CD14-positive monocyte (primary cell): ENCODE measurements around the gene GJA4. TPM values are rescaled to one million over a fixed set of nuclear protein-coding genes. Genes with fewer than 3 reads are reported as not detected.

Source experiments
- DNase-seq, 3 donors: peaks; one replicate each; pipeline ENCODE4 v3.0.0-alpha.2; 2011 to 2022
- H2AFZ ChIP-seq: 2 replicates; pipeline ENCODE4 v1.6.0; 2012; ENCODE audit warnings: mild to moderate bottlenecking, low read depth, low read length, inconsistent platforms; ENCODE audit not compliant: insufficient read depth, poor library complexity, severe bottlenecking
- H3K27ac ChIP-seq, 2 donors: 1 replicate in 1 of 2; 2 replicates in 1 of 2; pipeline ENCODE4 v1.5.1; 2012 to 2013; ENCODE audit warnings: low read length in 2 of 2, control low read depth in 1 of 2, inconsistent platforms in 1 of 2, low read depth in 1 of 2, mild to moderate bottlenecking in 1 of 2
- H3K27me3 ChIP-seq, 2 donors: one replicate each; pipeline versions ENCODE4 v1.6.0 to v1.6.1; 2011 to 2013; ENCODE audit warnings: low read length in 2 of 2; ENCODE audit not compliant: control insufficient read depth in 2 of 2, insufficient read depth in 2 of 2
- H3K36me3 ChIP-seq, 2 donors: replicated peaks in 1 of 2; 1 replicate in 1 of 2; 2 replicates in 1 of 2; pipeline versions ENCODE4 v1.5.1 to v1.6.1; 2012 to 2013; ENCODE audit warnings: low read length in 2 of 2, control low read depth in 1 of 2, inconsistent platforms in 1 of 2, mild to moderate bottlenecking in 1 of 2; ENCODE audit not compliant: insufficient read depth in 2 of 2, control insufficient read depth in 1 of 2
- H3K4me1 ChIP-seq, 2 donors: 1 replicate in 1 of 2; 2 replicates in 1 of 2; pipeline versions ENCODE4 v1.5.1 to v1.6.1; 2012 to 2013; ENCODE audit warnings: low read length in 2 of 2, control low read depth in 1 of 2, inconsistent platforms in 1 of 2, mild to moderate bottlenecking in 1 of 2, moderate library complexity in 1 of 2; ENCODE audit not compliant: insufficient read depth in 2 of 2, control insufficient read depth in 1 of 2
- H3K4me2 ChIP-seq: replicated peaks from 2 replicates; pipeline ENCODE3; 2012; ENCODE audit warnings: low read length, moderate library complexity, mild to moderate bottlenecking; ENCODE audit not compliant: poor library complexity, severe bottlenecking; ENCODE audit errors: extremely low read depth
- H3K4me3 ChIP-seq, 3 experiments: fragments of 200-600 bp in 1 of 3; sonication (generic) in 1 of 3; replicated peaks in 1 of 3; 1 replicate in 2 of 3; 2 replicates in 1 of 3; pipeline ENCODE4 v1.5.1; 2011 to 2013; ENCODE audit warnings: low read length in 3 of 3, mild to moderate bottlenecking in 3 of 3, control low read depth in 2 of 3, low read depth in 2 of 3, inconsistent platforms in 1 of 3, moderate library complexity in 1 of 3
- H3K79me2 ChIP-seq: 2 replicates; pipeline ENCODE4 v1.6.0; 2012; ENCODE audit warnings: mild to moderate bottlenecking, control low read depth, inconsistent platforms, low read length, moderate library complexity; ENCODE audit not compliant: insufficient read depth
- H3K9ac ChIP-seq: 2 replicates; pipeline ENCODE4 v1.6.0; 2017; ENCODE audit warnings: low read length, mild to moderate bottlenecking; ENCODE audit not compliant: insufficient read depth, poor library complexity, severe bottlenecking
- H3K9me3 ChIP-seq, 2 donors: replicated peaks in 1 of 2; 1 replicate in 1 of 2; 2 replicates in 1 of 2; pipeline versions ENCODE4 v1.5.1 to v1.6.1; 2012 to 2013; ENCODE audit warnings: low read length in 2 of 2, control low read depth in 1 of 2; ENCODE audit not compliant: control insufficient read depth in 1 of 2, insufficient read depth in 1 of 2
- H4K20me1 ChIP-seq: 2 replicates; pipeline ENCODE4 v1.6.0; 2012; ENCODE audit warnings: mild to moderate bottlenecking, low read length, control low read depth, moderate library complexity; ENCODE audit not compliant: insufficient read depth
- H3K27ac Mint-ChIP-seq, 7 donors: one replicate each; pipeline ENCODE4 v1.8.0; 2020; ENCODE audit warnings: mild to moderate bottlenecking in 7 of 7, mixed read lengths in 7 of 7, moderate library complexity in 6 of 7, inconsistent platforms in 2 of 7
- H3K27me3 Mint-ChIP-seq, 3 donors: one replicate each; pipeline ENCODE4 v1.8.0; 2021 to 2022; ENCODE audit warnings: low read depth in 3 of 3, mild to moderate bottlenecking in 3 of 3, mixed read lengths in 3 of 3, moderate library complexity in 3 of 3, inconsistent platforms in 1 of 3
- H3K36me3 Mint-ChIP-seq, 2 donors: one replicate each; pipeline ENCODE4 v1.8.0; 2020; ENCODE audit warnings: mixed read lengths in 2 of 2, inconsistent platforms in 1 of 2, mild to moderate bottlenecking in 1 of 2
- H3K4me1 Mint-ChIP-seq: one replicate; pipeline ENCODE4 v1.8.0; 2020; ENCODE audit warnings: mild to moderate bottlenecking, mixed read lengths
- H3K4me3 Mint-ChIP-seq, 2 donors: one replicate each; pipeline ENCODE4 v1.8.0; 2020; ENCODE audit warnings: mild to moderate bottlenecking in 2 of 2, mixed read lengths in 2 of 2, moderate library complexity in 1 of 2
- H3K9me3 Mint-ChIP-seq, 7 donors: one replicate each; pipeline ENCODE4 v1.8.0; 2020 to 2022; ENCODE audit warnings: mixed read lengths in 7 of 7, mild to moderate bottlenecking in 6 of 7, moderate library complexity in 6 of 7, inconsistent platforms in 2 of 7
- CTCF ChIP-seq: fragments of 200-600 bp; IDR thresholded peaks from one replicate; pipeline ENCODE4 v1.8.0; 2022; ENCODE audit warnings: antibody characterized with exemption, mild to moderate bottlenecking
- WGBS: methylation state at CpG from one replicate; pipeline ENCODE4 v1.1.5; 2013; ENCODE audit warnings: missing lambda C conversion rate; ENCODE audit not compliant: insufficient coverage; 5-methylcytosine and 5-hydroxymethylcytosine counted together
- intact Hi-C, 2 donors: fragments of 100-400 bp; cut with micrococcal nuclease; formaldehyde crosslinking; loops; one replicate each; pipeline versions ENCODE4 v1.15.0 to v1.15.1; 2023
- polyA plus RNA-seq, 3 donors: library from polyadenylated mRNA; depleted of rRNA in 1 of 3; unstranded in 2 of 3; stranded (reverse) in 1 of 3; fragments of 300-500 nt in 2 of 3; fragments of >200 nt in 1 of 3; fragmentation: Illumina TruSeq in 2 of 3; gene quantifications; 1 replicate in 2 of 3; 2 replicates in 1 of 3; pipeline ENCODE4 v1.2.3, GENCODE V29; 2012 to 2021

The GJA4 gene
- polyA plus RNA-seq, 3 donors: not detected

DNA sequence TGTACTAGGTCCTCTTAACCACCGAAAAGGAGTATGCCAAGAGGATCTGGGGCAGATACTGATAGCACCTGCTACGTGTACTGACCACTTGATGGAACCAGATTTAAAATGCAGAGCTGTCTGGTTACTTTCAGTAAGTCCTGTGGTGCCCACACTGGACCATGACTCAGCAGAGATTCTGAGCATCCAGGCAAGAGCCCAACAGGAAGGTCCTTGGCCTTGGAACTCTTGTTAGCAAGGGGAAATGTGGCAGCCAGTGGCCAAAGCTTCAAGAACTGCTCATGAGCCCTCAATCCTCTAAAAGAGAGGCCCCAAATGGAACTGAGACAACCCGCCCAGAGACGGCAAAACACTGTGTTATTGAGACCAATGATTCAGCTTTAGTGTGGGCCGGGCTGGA lies 42.2 kb upstream of the GJA4 start:
- 94% methylated on average over 5 of the region's 5 CpGs for WGBS
- H3K79me2 ChIP-seq: no peaks in the 10 kb centered on the region
- H4K20me1 ChIP-seq: no peaks in the 10 kb centered on the region
- Mint-ChIP-seq H3K27me3 (peaks cover 2 to 10% (median 6%) of the 10 kb centered on the region in 3 donors), H3K27ac (no peak overlapping the region), H3K9me3 (no peaks in the 10 kb centered on the region), H3K4me1 (no peaks in the 10 kb centered on the region), H3K4me3 (no peak overlapping the region), H3K36me3 (no peaks in the 10 kb centered on the region)
- no peaks in the 10 kb centered on the region for H3K36me3 ChIP-seq
- DNase-seq: no peak
- H2AFZ ChIP-seq: no peak overlapping the region
- H3K4me2 ChIP-seq: no peak overlapping the region
- H3K27me3 ChIP-seq: no peaks in the 10 kb centered on the region
- no peak overlapping the region for H3K27ac ChIP-seq
- intact Hi-C loops: no loop called here
- no peak overlapping the region for H3K9ac ChIP-seq
- no peak for TF ChIP-seq CTCF
- no peaks in the 10 kb centered on the region for H3K9me3 ChIP-seq
- no peaks in the 10 kb centered on the region for H3K4me1 ChIP-seq
- no peak overlapping the region for H3K4me3 ChIP-seq

GRCh38 chr1:34753163-34753562 lies 39.6 kb upstream of the GJA4 start:
- no peaks in the 10 kb centered on the region for H3K4me1 ChIP-seq
- H3K4me3 Mint-ChIP-seq: no peak overlapping the region
- TF ChIP-seq CTCF: no peak
- H2AFZ ChIP-seq: no peak overlapping the region
- peaks cover 2 to 9% (median 5%) of the 10 kb centered on the region in 3 donors for H3K27me3 Mint-ChIP-seq
- WGBS: no CpG with 5 or more reads among the region's 3 CpGs
- H3K9me3 Mint-ChIP-seq: no peaks in the 10 kb centered on the region
- H3K27me3 ChIP-seq: no peaks in the 10 kb centered on the region
- H3K27ac ChIP-seq: no peak overlapping the region
- H3K36me3 ChIP-seq: no peaks in the 10 kb centered on the region
- no peak overlapping the region for H3K27ac Mint-ChIP-seq
- no peaks in the 10 kb centered on the region for H4K20me1 ChIP-seq
- no peak for DNase-seq
- H3K9ac ChIP-seq: no peak overlapping the region
- no peaks in the 10 kb centered on the region for H3K36me3 Mint-ChIP-seq
- intact Hi-C loops: no loop called here
- no peaks in the 10 kb centered on the region for H3K9me3 ChIP-seq
- H3K79me2 ChIP-seq: no peaks in the 10 kb centered on the region
- no peak overlapping the region for H3K4me3 ChIP-seq
- H3K4me2 ChIP-seq: no peak overlapping the region
- no peaks in the 10 kb centered on the region for H3K4me1 Mint-ChIP-seq
